Osteoblast (primary cell): ENCODE data around the gene CHCHD4. TPM values are rescaled to one million over a fixed set of nuclear protein-coding genes. Genes with fewer than 3 reads are reported as not detected.
"Not testable (repeated sequence)": the region's sequence is repeated elsewhere in the genome, so short reads cannot be mapped to it uniquely, and the experiment has no call there.

Experiments
- DNase-seq: peaks from one replicate; pipeline ENCODE4 v3.0.0; 2011; ENCODE audit warnings: low spot score, mixed read lengths; ENCODE audit not compliant: insufficient read length; ENCODE audit errors: missing footprints
- H2AFZ ChIP-seq: 2 replicates; pipeline ENCODE4 v1.6.0; 2011; ENCODE audit warnings: mild to moderate bottlenecking, low read length
- H3K27ac ChIP-seq: 2 replicates; pipeline ENCODE4 v1.5.1; 2011; ENCODE audit warnings: mild to moderate bottlenecking, low read depth, low read length, moderate library complexity
- H3K27me3 ChIP-seq: 2 replicates; pipeline ENCODE4 v1.6.0; 2012; ENCODE audit warnings: mild to moderate bottlenecking, control low read depth, inconsistent platforms, low read length, moderate library complexity; ENCODE audit not compliant: insufficient read depth
- H3K36me3 ChIP-seq: 2 replicates; pipeline ENCODE4 v1.5.1; 2011; ENCODE audit warnings: mild to moderate bottlenecking, low read length, control low read depth, moderate library complexity; ENCODE audit not compliant: insufficient read depth
- H3K4me1 ChIP-seq: 2 replicates; pipeline ENCODE4 v1.5.1; 2011; ENCODE audit warnings: mild to moderate bottlenecking, low read length, control low read depth, moderate library complexity; ENCODE audit not compliant: insufficient read depth
- H3K4me2 ChIP-seq: 2 replicates; pipeline ENCODE4 v1.6.0; 2011; ENCODE audit warnings: mild to moderate bottlenecking, low read length; ENCODE audit not compliant: insufficient read depth
- H3K4me3 ChIP-seq: fragments of 200-600 bp; sonication (generic); 3 replicates; pipeline ENCODE4 v1.5.1; 2012; ENCODE audit warnings: mild to moderate bottlenecking, low read length, inconsistent platforms; ENCODE audit not compliant: insufficient read depth
- H3K79me2 ChIP-seq: 2 replicates; pipeline ENCODE4 v1.6.0; 2012; ENCODE audit warnings: mild to moderate bottlenecking, low read length, control low read depth, inconsistent platforms; ENCODE audit not compliant: insufficient read depth
- H3K9me3 ChIP-seq: 2 replicates; pipeline ENCODE4 v1.5.1; 2011; ENCODE audit warnings: low read depth, low read length, control low read depth
- H4K20me1 ChIP-seq: 2 replicates; pipeline ENCODE4 v1.6.0; 2012; ENCODE audit warnings: mild to moderate bottlenecking, low read length, control low read depth; ENCODE audit not compliant: insufficient read depth
- CTCF ChIP-seq: IDR thresholded peaks from 2 replicates; pipeline ENCODE4 v1.5.1; 2011; ENCODE audit warnings: mild to moderate bottlenecking, low read depth, low read length, moderate library complexity; ENCODE audit errors: extremely low read depth
- total RNA-seq: library from RNA; depleted of rRNA; stranded (reverse); fragments of >200 nt; gene quantifications from 2 replicates; pipeline ENCODE4 v1.2.3, GENCODE V29; 2012

CHCHD4 gene
- total RNA-seq, 1 donor, result 10.1 TPM

GRCh38 chr3:14097616-14098391 is 26.9 kb downstream of the CHCHD4 start:
- H2AFZ ChIP-seq, result no peak overlapping the region
- no peaks in the 10 kb centered on the region for H3K36me3 ChIP-seq
- no peaks in the 10 kb centered on the region for H3K79me2 ChIP-seq
- no peak for DNase-seq
- no peak overlapping the region for H3K27ac ChIP-seq
- no peaks in the 10 kb centered on the region for H3K4me1 ChIP-seq
- H3K27me3 ChIP-seq, result no peaks in the 10 kb centered on the region
- no peaks in the 10 kb centered on the region for H4K20me1 ChIP-seq
- no peaks in the 10 kb centered on the region for H3K9me3 ChIP-seq
- H3K4me2 ChIP-seq, result no peak overlapping the region
- H3K4me3 ChIP-seq, result no peak overlapping the region
- TF ChIP-seq CTCF, result no peak

- Histone ChIP-seq H3K4me3 (no peak overlapping the region), H3K79me2 (no peaks in the 10 kb centered on the region), H3K9me3 (no peaks in the 10 kb centered on the region), H3K36me3 (no peaks in the 10 kb centered on the region), H3K27me3 (no peaks in the 10 kb centered on the region), H3K4me2 (no peak overlapping the region), H2AFZ (no peak overlapping the region), H3K27ac (no peak overlapping the region), H4K20me1 (no peaks in the 10 kb centered on the region), H3K4me1 (no peaks in the 10 kb centered on the region)
- no peak for TF ChIP-seq CTCF
- no peak for DNase-seq
These were observed 27.9 kb downstream of the CHCHD4 start for GRCh38 chr3:14096742-14097141.

GRCh38 chr3:14093831-14094230 is 30.8 kb downstream of the CHCHD4 start:
- H3K4me3 ChIP-seq, result no peak overlapping the region
- no peaks in the 10 kb centered on the region for H3K36me3 ChIP-seq
- no peaks in the 10 kb centered on the region for H4K20me1 ChIP-seq
- no peaks in the 10 kb centered on the region for H3K9me3 ChIP-seq
- no peak for TF ChIP-seq CTCF
- no peak for DNase-seq
- no peak overlapping the region for H2AFZ ChIP-seq
- H3K79me2 ChIP-seq, result no peaks in the 10 kb centered on the region
- H3K27ac ChIP-seq, result no peak overlapping the region
- H3K4me2 ChIP-seq, result no peak overlapping the region
- no peaks in the 10 kb centered on the region for H3K27me3 ChIP-seq
- no peaks in the 10 kb centered on the region for H3K4me1 ChIP-seq

- H2AFZ ChIP-seq, result no peak overlapping the region
- no peak overlapping the region for H3K27ac ChIP-seq
- no peaks in the 10 kb centered on the region for H3K4me1 ChIP-seq
- DNase-seq, result no peak
- H4K20me1 ChIP-seq, result no peaks in the 10 kb centered on the region
- no peaks in the 10 kb centered on the region for H3K36me3 ChIP-seq
- no peaks in the 10 kb centered on the region for H3K27me3 ChIP-seq
- no peak for TF ChIP-seq CTCF
- H3K4me3 ChIP-seq, result no peak overlapping the region
- H3K4me2 ChIP-seq, result no peak overlapping the region
- no peaks in the 10 kb centered on the region for H3K9me3 ChIP-seq
- no peaks in the 10 kb centered on the region for H3K79me2 ChIP-seq
These were observed 32.2 kb downstream of the CHCHD4 start for GRCh38 chr3:14092464-14092863.

- H3K27me3 ChIP-seq, H3K4me3 ChIP-seq, H3K36me3 ChIP-seq, H3K27ac ChIP-seq, H2AFZ ChIP-seq, H3K79me2 ChIP-seq, H3K9me3 ChIP-seq, H3K4me2 ChIP-seq, H3K4me1 ChIP-seq, DNase-seq, H4K20me1 ChIP-seq: not testable (repeated sequence)
These were observed 32.7 kb downstream of the CHCHD4 start for GRCh38 chr3:14091959-14092358.

GRCh38 chr3:14087461-14087860 is 37.2 kb downstream of the CHCHD4 start:
- H4K20me1 ChIP-seq, H2AFZ ChIP-seq, H3K79me2 ChIP-seq, H3K4me2 ChIP-seq, H3K27me3 ChIP-seq, H3K4me3 ChIP-seq, DNase-seq, H3K9me3 ChIP-seq, H3K4me1 ChIP-seq, H3K36me3 ChIP-seq, H3K27ac ChIP-seq: not testable (repeated sequence)
